Neural cell (in vitro differentiated cells): ENCODE data around the gene PMM2. TPM values are rescaled to one million over a fixed set of nuclear protein-coding genes. Genes with fewer than 3 reads are reported as not detected.

Experiments used
- H2AFZ ChIP-seq: fragments of 200-600, 300-800 bp; sonication (generic), shearing (Covaris generic); 2 replicates; pipeline ENCODE4 v1.6.0; 2014; ENCODE audit warnings: low read depth, mild to moderate bottlenecking, antibody characterized with exemption, low read length, moderate library complexity
- H3F3A ChIP-seq: fragments of 200-600 bp; shearing (Covaris generic); 2 replicates; pipeline ENCODE4 v1.6.1; 2016; ENCODE audit warnings: mild to moderate bottlenecking, moderate library complexity, mixed read lengths, antibody characterized with exemption, low read length; ENCODE audit not compliant: insufficient read depth, poor library complexity, severe bottlenecking
- H3K27ac ChIP-seq: fragments of 200-600, 300-800 bp; sonication (generic), shearing (Covaris generic); 2 replicates; pipeline ENCODE4 v1.5.1; 2014; ENCODE audit warnings: mild to moderate bottlenecking, low read length, moderate library complexity
- H3K27me3 ChIP-seq: fragments of 300-800, 200-600 bp; sonication (generic), shearing (Covaris generic); 2 replicates; pipeline ENCODE4 v1.6.0; 2014; ENCODE audit warnings: mild to moderate bottlenecking, low read depth, low read length, moderate library complexity; ENCODE audit not compliant: insufficient read depth
- H3K36me3 ChIP-seq: fragments of 300-800, 200-600 bp; sonication (generic), shearing (Covaris generic); 2 replicates; pipeline ENCODE4 v1.5.1; 2014; ENCODE audit warnings: mild to moderate bottlenecking, antibody characterized with exemption, low read length, moderate library complexity; ENCODE audit not compliant: insufficient read depth
- H3K4me2 ChIP-seq: fragments of 300-800, 200-600 bp; sonication (generic), shearing (Covaris generic); 2 replicates; pipeline ENCODE4 v1.6.0; 2014; ENCODE audit warnings: mild to moderate bottlenecking, low read length
- H3K4me3 ChIP-seq: fragments of 300-800, 200-600 bp; sonication (generic), shearing (Covaris generic); 2 replicates; pipeline ENCODE4 v1.5.1; 2014; ENCODE audit warnings: mild to moderate bottlenecking, low read length, moderate library complexity
- H3K79me2 ChIP-seq: fragments of 200-600 bp; shearing (Covaris generic); replicated peaks from 2 replicates; pipeline ENCODE4 v1.6.0; 2014; ENCODE audit warnings: mild to moderate bottlenecking, low read length, moderate library complexity; ENCODE audit not compliant: insufficient read depth
- H3K9ac ChIP-seq: fragments of 300-800, 200-600 bp; sonication (generic), shearing (Covaris generic); 2 replicates; pipeline ENCODE4 v1.6.1; 2016; ENCODE audit warnings: mild to moderate bottlenecking, low read length, mixed read lengths
- H3K9me2 ChIP-seq: fragments of 200-600 bp; shearing (Covaris generic); 2 replicates; pipeline ENCODE4 v1.6.1; 2016; ENCODE audit warnings: mild to moderate bottlenecking, low read length, mixed read lengths; ENCODE audit not compliant: insufficient read depth
- H3K9me3 ChIP-seq: fragments of 200-600, 300-800 bp; sonication (generic), shearing (Covaris generic); 2 replicates; pipeline ENCODE4 v1.6.1; 2016; ENCODE audit warnings: mild to moderate bottlenecking, mixed run types, low read length, moderate library complexity, mixed read lengths
- H4K20me1 ChIP-seq: fragments of 200-600 bp; shearing (Covaris generic); 2 replicates; pipeline ENCODE4 v1.6.1; 2016; ENCODE audit warnings: mild to moderate bottlenecking, mixed run types; ENCODE audit not compliant: insufficient read depth
- EP300 ChIP-seq: fragments of 450-650 bp; conservative IDR thresholded peaks from 2 replicates; pipeline ENCODE4 v1.6.1; 2014; ENCODE audit warnings: antibody characterized with exemption, mild to moderate bottlenecking, moderate library complexity; ENCODE audit not compliant: poor library complexity, severe bottlenecking
- EZH2 ChIP-seq: fragments of 200-600, 300-800 bp; shearing (Covaris generic), sonication (generic); IDR thresholded peaks from 2 replicates; pipeline ENCODE4 v1.6.1; 2014; ENCODE audit warnings: antibody characterized with exemption, low read length, borderline replicate concordance, mild to moderate bottlenecking; ENCODE audit not compliant: insufficient read depth, poor library complexity, severe bottlenecking
- MXI1 ChIP-seq: fragments of 450-650 bp; conservative IDR thresholded peaks from 2 replicates; pipeline ENCODE4 v1.6.1; 2014; ENCODE audit warnings: antibody characterized with exemption, mild to moderate bottlenecking; ENCODE audit not compliant: poor library complexity, severe bottlenecking
- POLR2AphosphoS5 ChIP-seq: IDR thresholded peaks from 2 replicates; pipeline ENCODE4 v1.6.1; 2012
- RAD21 ChIP-seq: fragments of 450-650 bp; conservative IDR thresholded peaks from 2 replicates; pipeline ENCODE4 v1.6.1; 2014; ENCODE audit warnings: antibody characterized with exemption, mild to moderate bottlenecking, moderate library complexity
- SMC3 ChIP-seq: fragments of 450-650 bp; conservative IDR thresholded peaks from 2 replicates; pipeline ENCODE4 v1.6.1; 2014; ENCODE audit warnings: antibody characterized with exemption, mild to moderate bottlenecking, moderate library complexity; ENCODE audit not compliant: poor library complexity
- TAF1 ChIP-seq: IDR thresholded peaks from 2 replicates; pipeline ENCODE4 v1.6.1; 2012; ENCODE audit warnings: low read depth
- polyA plus RNA-seq: library from polyadenylated mRNA; depleted of rRNA; stranded (reverse); fragments of >200 nt; gene quantifications from 2 replicates; pipeline ENCODE4 v1.2.3, GENCODE V29; 2014
- TF ChIP-seq, protein P1 (sequence below): IDR thresholded peaks from 2 replicates; pipeline ENCODE4 v1.6.1; 2012; ENCODE audit warnings: borderline replicate concordance
- TF ChIP-seq, protein P2 (sequence below): fragments of 450-650 bp; IDR thresholded peaks from 2 replicates; pipeline ENCODE4 v1.5.1; 2014; ENCODE audit warnings: antibody characterized with exemption, mild to moderate bottlenecking, moderate library complexity; ENCODE audit not compliant: poor library complexity, severe bottlenecking

PMM2 gene
- polyA plus RNA-seq, 1 donor from 2014 or later, result 20.2 TPM

DNA sequence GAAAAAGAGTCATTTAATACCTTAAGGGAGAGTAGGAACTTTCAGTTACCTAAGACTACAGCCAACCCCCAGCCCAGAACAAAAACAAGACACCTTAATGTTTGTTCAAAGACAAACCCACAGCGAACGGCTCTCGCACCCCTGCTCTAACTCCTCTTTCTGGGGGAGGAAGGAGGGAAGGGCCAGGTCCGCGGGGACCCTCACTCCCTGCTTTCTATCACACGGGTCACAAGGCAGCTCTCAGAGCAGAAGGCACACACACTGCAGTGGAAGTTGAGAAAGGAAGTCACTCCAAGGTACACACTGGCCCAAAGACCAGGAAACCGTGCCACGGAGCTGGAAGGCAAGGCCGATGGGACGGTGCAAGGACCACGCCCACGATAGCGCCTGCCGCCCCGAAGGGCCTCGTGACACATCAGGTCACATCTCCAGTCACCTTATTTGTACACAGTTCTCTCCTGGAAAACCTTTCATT, 94.5 kb downstream of the PMM2 start:
- H3K79me2 ChIP-seq, result no peaks in the 10 kb centered on the region
- no peak overlapping the region for H3K9ac ChIP-seq
- no peaks in the 10 kb centered on the region for H3K9me3 ChIP-seq
- H3K36me3 ChIP-seq, result peaks cover 10% of the 10 kb centered on the region
- no peaks in the 10 kb centered on the region for H3F3A ChIP-seq
- no peak overlapping the region for H3K4me2 ChIP-seq
- H4K20me1 ChIP-seq, result no peaks in the 10 kb centered on the region
- H2AFZ ChIP-seq, result no peak overlapping the region
- TF ChIP-seq EZH2 (no peak), MXI1 (no peak), POLR2AphosphoS5 (no peak), TAF1 (no peak), SMC3 (no peak), RAD21 (no peak), EP300 (no peak)
- TF ChIP-seq, protein P1, sequence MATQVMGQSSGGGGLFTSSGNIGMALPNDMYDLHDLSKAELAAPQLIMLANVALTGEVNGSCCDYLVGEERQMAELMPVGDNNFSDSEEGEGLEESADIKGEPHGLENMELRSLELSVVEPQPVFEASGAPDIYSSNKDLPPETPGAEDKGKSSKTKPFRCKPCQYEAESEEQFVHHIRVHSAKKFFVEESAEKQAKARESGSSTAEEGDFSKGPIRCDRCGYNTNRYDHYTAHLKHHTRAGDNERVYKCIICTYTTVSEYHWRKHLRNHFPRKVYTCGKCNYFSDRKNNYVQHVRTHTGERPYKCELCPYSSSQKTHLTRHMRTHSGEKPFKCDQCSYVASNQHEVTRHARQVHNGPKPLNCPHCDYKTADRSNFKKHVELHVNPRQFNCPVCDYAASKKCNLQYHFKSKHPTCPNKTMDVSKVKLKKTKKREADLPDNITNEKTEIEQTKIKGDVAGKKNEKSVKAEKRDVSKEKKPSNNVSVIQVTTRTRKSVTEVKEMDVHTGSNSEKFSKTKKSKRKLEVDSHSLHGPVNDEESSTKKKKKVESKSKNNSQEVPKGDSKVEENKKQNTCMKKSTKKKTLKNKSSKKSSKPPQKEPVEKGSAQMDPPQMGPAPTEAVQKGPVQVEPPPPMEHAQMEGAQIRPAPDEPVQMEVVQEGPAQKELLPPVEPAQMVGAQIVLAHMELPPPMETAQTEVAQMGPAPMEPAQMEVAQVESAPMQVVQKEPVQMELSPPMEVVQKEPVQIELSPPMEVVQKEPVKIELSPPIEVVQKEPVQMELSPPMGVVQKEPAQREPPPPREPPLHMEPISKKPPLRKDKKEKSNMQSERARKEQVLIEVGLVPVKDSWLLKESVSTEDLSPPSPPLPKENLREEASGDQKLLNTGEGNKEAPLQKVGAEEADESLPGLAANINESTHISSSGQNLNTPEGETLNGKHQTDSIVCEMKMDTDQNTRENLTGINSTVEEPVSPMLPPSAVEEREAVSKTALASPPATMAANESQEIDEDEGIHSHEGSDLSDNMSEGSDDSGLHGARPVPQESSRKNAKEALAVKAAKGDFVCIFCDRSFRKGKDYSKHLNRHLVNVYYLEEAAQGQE, result no peak
- TF ChIP-seq, protein P2, sequence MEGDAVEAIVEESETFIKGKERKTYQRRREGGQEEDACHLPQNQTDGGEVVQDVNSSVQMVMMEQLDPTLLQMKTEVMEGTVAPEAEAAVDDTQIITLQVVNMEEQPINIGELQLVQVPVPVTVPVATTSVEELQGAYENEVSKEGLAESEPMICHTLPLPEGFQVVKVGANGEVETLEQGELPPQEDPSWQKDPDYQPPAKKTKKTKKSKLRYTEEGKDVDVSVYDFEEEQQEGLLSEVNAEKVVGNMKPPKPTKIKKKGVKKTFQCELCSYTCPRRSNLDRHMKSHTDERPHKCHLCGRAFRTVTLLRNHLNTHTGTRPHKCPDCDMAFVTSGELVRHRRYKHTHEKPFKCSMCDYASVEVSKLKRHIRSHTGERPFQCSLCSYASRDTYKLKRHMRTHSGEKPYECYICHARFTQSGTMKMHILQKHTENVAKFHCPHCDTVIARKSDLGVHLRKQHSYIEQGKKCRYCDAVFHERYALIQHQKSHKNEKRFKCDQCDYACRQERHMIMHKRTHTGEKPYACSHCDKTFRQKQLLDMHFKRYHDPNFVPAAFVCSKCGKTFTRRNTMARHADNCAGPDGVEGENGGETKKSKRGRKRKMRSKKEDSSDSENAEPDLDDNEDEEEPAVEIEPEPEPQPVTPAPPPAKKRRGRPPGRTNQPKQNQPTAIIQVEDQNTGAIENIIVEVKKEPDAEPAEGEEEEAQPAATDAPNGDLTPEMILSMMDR, result no peak
- H3K9me2 ChIP-seq, result no peaks in the 10 kb centered on the region
- H3K4me3 ChIP-seq, result no peak overlapping the region
- H3K27ac ChIP-seq, result no peak overlapping the region
- no peaks in the 10 kb centered on the region for H3K27me3 ChIP-seq

DNA sequence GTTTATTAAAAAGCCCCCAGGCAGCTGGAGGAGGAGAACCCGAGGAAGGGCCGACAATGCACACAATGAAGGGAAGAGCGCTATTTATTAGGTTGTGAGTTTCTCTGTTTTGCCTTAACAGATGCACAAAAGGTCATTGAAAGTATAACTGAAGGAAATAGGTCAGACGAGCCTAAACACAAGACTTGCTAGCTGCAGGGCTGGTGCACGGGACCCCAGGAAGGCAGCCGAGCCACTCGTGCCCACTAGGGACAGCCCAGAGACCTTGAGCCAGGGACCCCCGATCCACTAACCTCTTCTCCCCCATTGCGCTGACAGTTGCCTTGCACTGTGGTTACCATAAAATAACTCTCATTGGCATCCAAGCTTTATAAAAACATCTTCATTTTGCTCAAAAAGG, 95.8 kb downstream of the PMM2 start:
- no peak overlapping the region for H3K4me3 ChIP-seq
- H3K27me3 ChIP-seq, result no peaks in the 10 kb centered on the region
- TF ChIP-seq, protein P2, result no peak
- no peaks in the 10 kb centered on the region for H4K20me1 ChIP-seq
- H3K4me2 ChIP-seq, result no peak overlapping the region
- peaks cover 13% of the 10 kb centered on the region for H3K36me3 ChIP-seq
- no peak overlapping the region for H3K9ac ChIP-seq
- no peaks in the 10 kb centered on the region for H3K9me3 ChIP-seq
- no peaks in the 10 kb centered on the region for H3F3A ChIP-seq
- no peak overlapping the region for H2AFZ ChIP-seq
- H3K9me2 ChIP-seq, result no peaks in the 10 kb centered on the region
- no peak overlapping the region for H3K27ac ChIP-seq
- no peaks in the 10 kb centered on the region for H3K79me2 ChIP-seq
